Fibroblast of lung (primary cell): ENCODE results near the gene HEPN1. TPM values are rescaled to one million over a fixed set of nuclear protein-coding genes. Genes with fewer than 3 reads are reported as not detected.
A peak's percentile ranks its signal among the peaks of the same experiment; 100 is the strongest.

Experiments used
- DNase-seq, 2 donors: peaks; one replicate each; pipeline versions ENCODE4 v3.0.0 to v3.0.0-alpha.2; 2010; ENCODE audit warnings: low read depth in 2 of 2
- H2AFZ ChIP-seq: 2 replicates; pipeline ENCODE4 v1.5.1; 2012; ENCODE audit warnings: low read length, control low read depth, inconsistent platforms
- H3K27ac ChIP-seq: 2 replicates; pipeline ENCODE4 v1.5.1; 2011; ENCODE audit warnings: low read length, control low read depth; ENCODE audit not compliant: insufficient read depth
- H3K27me3 ChIP-seq: 2 replicates; pipeline ENCODE4 v1.5.1; 2011; ENCODE audit warnings: mild to moderate bottlenecking, low read length; ENCODE audit not compliant: control insufficient read depth, insufficient read depth
- H3K36me3 ChIP-seq: 2 replicates; pipeline ENCODE4 v1.5.1; 2011; ENCODE audit warnings: low read length; ENCODE audit not compliant: control insufficient read depth, insufficient read depth
- H3K4me1 ChIP-seq: 2 replicates; pipeline ENCODE4 v1.5.1; 2011; ENCODE audit warnings: low read length; ENCODE audit not compliant: control insufficient read depth, insufficient read depth; ENCODE audit errors: extremely low read depth
- H3K4me2 ChIP-seq: 2 replicates; pipeline ENCODE4 v1.5.1; 2011; ENCODE audit warnings: low read length, control low read depth; ENCODE audit not compliant: insufficient read depth; ENCODE audit errors: extremely low read depth
- H3K4me3 ChIP-seq, 4 experiments: fragments of 200-600 bp in 1 of 4; sonication (generic) in 1 of 4; replicated peaks in 1 of 4; 2 replicates each; pipeline ENCODE4 v1.5.1; 2011 to 2016; ENCODE audit warnings: low read length in 4 of 4, low read depth in 3 of 4, mild to moderate bottlenecking in 3 of 4, control low read depth in 2 of 4, inconsistent platforms in 1 of 4, mixed read lengths in 1 of 4; ENCODE audit not compliant: insufficient read depth in 1 of 4; ENCODE audit errors: control extremely low read depth in 1 of 4
- H3K79me2 ChIP-seq: 2 replicates; pipeline ENCODE4 v1.5.1; 2012; ENCODE audit warnings: mild to moderate bottlenecking, low read length, inconsistent platforms; ENCODE audit not compliant: control insufficient read depth, insufficient read depth
- H3K9ac ChIP-seq: 2 replicates; pipeline ENCODE4 v1.5.1; 2011; ENCODE audit warnings: mild to moderate bottlenecking, low read length, control low read depth; ENCODE audit not compliant: insufficient read depth
- H3K9me3 ChIP-seq: 2 replicates; pipeline ENCODE4 v1.5.1; 2012; ENCODE audit warnings: low read depth, low read length; ENCODE audit not compliant: control insufficient read depth, insufficient read depth
- H4K20me1 ChIP-seq: 2 replicates; pipeline ENCODE4 v1.5.1; 2011; ENCODE audit warnings: low read length; ENCODE audit not compliant: control insufficient read depth, insufficient read depth; ENCODE audit errors: extremely low read depth
- CTCF ChIP-seq, 2 donors: IDR thresholded peaks in 1 of 2; conservative IDR thresholded peaks in 1 of 2; 1 replicate in 1 of 2; 2 replicates in 1 of 2; pipeline ENCODE4 v1.5.1; 2011 to 2012; ENCODE audit warnings: low read length in 2 of 2, control low read depth in 1 of 2, inconsistent platforms in 1 of 2, low read depth in 1 of 2, mild to moderate bottlenecking in 1 of 2
- EZH2 ChIP-seq: IDR thresholded peaks from 2 replicates; pipeline ENCODE4 v1.5.1; 2012; ENCODE audit warnings: low read length, control low read depth, mild to moderate bottlenecking; ENCODE audit errors: missing control alignments
- polyA plus RNA-seq, 2 donors: library from polyadenylated mRNA; depleted of rRNA in 1 of 2; stranded (reverse) in 1 of 2; unstranded in 1 of 2; fragments of >200 nt; gene quantifications; 2 replicates each; pipeline ENCODE4 v1.2.1, GENCODE V29; 2011 to 2012; ENCODE audit warnings: missing spikeins in 1 of 2
- total RNA-seq: library from RNA; depleted of rRNA; stranded (reverse); fragments of >200 nt; gene quantifications from 2 replicates; pipeline ENCODE4 v1.2.1, GENCODE V29; 2014

Gene HEPN1
- total and polyA plus RNA-seq, 2 donors (not counting 1 experiment from before 2014, with no cell fraction given): not detected

- TF ChIP-seq EZH2 (no peak), CTCF (conservative IDR thresholded peaks at IDR 0.05 in 1 of 2, IDR thresholded peaks at IDR 0.05 in 1 of 2; ENCODE audit: low read depth in 1 of 2, low read length in 2 of 2) (no peak)
These were observed 24.2 kb upstream of the HEPN1 start for GRCh38 chr11:124894606-124895430.

GRCh38 chr11:124895471-124895971 lies 23.5 kb upstream of the HEPN1 start:
- Histone ChIP-seq H4K20me1 (no peaks in the 10 kb centered on the region), H3K9me3 (no peaks in the 10 kb centered on the region), H3K27ac (no peak overlapping the region), H3K36me3 (no peaks in the 10 kb centered on the region), H3K9ac (no peak overlapping the region), H2AFZ (no peak overlapping the region), H3K4me1 (peaks cover 39% of the 10 kb centered on the region), H3K27me3 (no peaks in the 10 kb centered on the region), H3K4me3 (no peak overlapping the region), H3K79me2 (no peaks in the 10 kb centered on the region), H3K4me2 (no peak overlapping the region)
- TF ChIP-seq EZH2 (no peak), CTCF (conservative IDR thresholded peaks at IDR 0.05 in 1 of 2, IDR thresholded peaks at IDR 0.05 in 1 of 2; ENCODE audit: low read depth in 1 of 2, low read length in 2 of 2) (no peak)
- no peak for DNase-seq

More at GRCh38 chr11:124894606-124895430, 24.2 kb upstream of the HEPN1 start:
- Histone ChIP-seq H2AFZ (no peak overlapping the region), H3K9ac (no peak overlapping the region), H3K79me2 (no peaks in the 10 kb centered on the region), H3K9me3 (no peaks in the 10 kb centered on the region), H3K36me3 (no peaks in the 10 kb centered on the region), H3K4me1 (peaks cover 32% of the 10 kb centered on the region), H3K27me3 (no peaks in the 10 kb centered on the region), H3K4me2 (no peak overlapping the region), H3K27ac (no peak overlapping the region), H4K20me1 (no peaks in the 10 kb centered on the region), H3K4me3 (no peak overlapping the region)
- DNase-seq: no peak

GRCh38 chr11:124896071-124896750 lies 22.8 kb upstream of the HEPN1 start:
- no peak overlapping the region for H3K27ac ChIP-seq
- H3K27me3 ChIP-seq: no peaks in the 10 kb centered on the region
- no peak overlapping the region for H3K9ac ChIP-seq
- TF ChIP-seq EZH2 (no peak), CTCF (conservative IDR thresholded peaks at IDR 0.05 in 1 of 2, IDR thresholded peaks at IDR 0.05 in 1 of 2; ENCODE audit: low read depth in 1 of 2, low read length in 2 of 2) (no peak)
- no peak overlapping the region for H2AFZ ChIP-seq
- H3K36me3 ChIP-seq: no peaks in the 10 kb centered on the region
- H3K4me1 ChIP-seq: peaks cover 44% of the 10 kb centered on the region
- no peaks in the 10 kb centered on the region for H3K9me3 ChIP-seq
- no peaks in the 10 kb centered on the region for H4K20me1 ChIP-seq
- no peak overlapping the region for H3K4me3 ChIP-seq
- no peak overlapping the region for H3K4me2 ChIP-seq
- DNase-seq: peak in 1 of 2 donors; percentile 46
- no peaks in the 10 kb centered on the region for H3K79me2 ChIP-seq
